TTC549 (cell line): Measurements from ENCODE around the gene GRAMD1A.
"Not testable (repeated sequence)": the region's sequence is repeated elsewhere in the genome, so short reads cannot be mapped to it uniquely, and the experiment has no call there.

Experiments
- FAIRE-seq: peaks from 2 replicates; lab custom pipeline; 2012; peaks lifted over from hg19 to GRCh38; lab: Jason Lieb, UNC

Gene GRAMD1A

DNA sequence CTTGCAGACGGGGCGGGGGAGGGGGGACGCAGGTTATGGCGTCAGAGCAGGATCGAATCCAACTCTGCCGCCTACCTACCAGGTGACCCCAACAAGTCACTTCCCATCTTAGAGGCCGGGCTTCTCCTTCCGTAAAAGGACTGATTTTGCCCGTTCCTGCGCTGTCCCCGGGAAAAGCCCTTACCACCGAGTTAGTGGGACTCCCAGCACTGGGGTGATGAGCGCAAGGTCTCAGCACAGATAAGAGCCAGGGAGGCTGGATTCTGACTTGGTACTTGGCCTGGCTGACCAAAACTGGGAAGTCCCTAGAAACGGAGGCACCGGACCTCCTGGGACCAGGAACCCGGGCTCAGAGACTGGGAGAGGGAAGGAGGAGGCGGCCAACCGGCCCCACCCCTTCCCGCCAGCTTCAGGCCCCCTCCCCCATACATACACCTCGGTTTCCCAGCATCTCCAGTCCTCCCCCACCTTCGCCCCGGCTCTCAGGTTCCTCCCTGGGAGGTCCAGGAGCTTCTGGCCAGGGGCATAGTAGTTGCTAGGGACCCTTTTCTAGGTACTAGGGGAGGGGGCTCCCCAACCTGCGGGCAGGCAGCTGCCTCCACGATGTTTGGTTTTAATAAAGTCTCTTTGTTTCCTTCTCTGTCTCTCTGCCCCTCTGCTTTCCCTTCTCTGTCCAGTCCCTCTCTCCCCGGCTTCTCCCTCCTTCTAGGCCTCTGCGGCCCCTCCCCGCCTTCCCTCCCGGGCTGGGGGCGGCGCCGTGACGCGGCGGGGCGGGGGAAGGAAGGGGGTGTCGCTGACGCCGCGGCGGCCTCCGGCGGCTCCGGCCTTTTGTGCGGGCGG lies at the start of gene GRAMD1A:
Gene GRAMD1A, plus strand, starts transcription at position 826 of the 840 bp plus-strand sequence. CDS start 156 bp downstream, outside the sequence.
- FAIRE-seq: no peak

- no peak for FAIRE-seq
Observed at GRCh38 chr19:34953092-34953491, 47.0 kb upstream of the GRAMD1A start.

GRCh38 chr19:34957830-34958751 lies 42.0 kb upstream of the GRAMD1A start:
- no peak for FAIRE-seq

DNA sequence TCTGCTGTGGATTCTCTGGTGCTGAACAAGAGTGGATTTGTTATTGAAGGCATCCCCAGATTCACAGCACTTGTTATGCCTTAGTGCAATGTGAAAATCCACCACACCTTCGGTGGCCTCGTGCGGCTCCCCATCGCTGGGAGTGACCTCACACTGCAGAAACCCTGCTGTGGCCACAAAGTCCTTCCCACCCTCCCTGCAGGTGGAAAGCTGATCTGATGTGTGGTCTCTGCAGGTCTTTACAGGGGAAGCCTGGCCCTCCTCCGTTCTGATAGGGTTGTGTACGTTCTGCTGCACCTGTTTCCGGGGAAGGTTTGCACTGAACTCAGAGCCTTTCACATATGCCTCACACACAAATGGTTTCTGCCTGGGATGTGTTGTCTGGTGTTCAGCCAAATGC lies 41.1 kb upstream of the GRAMD1A start:
- no peak for FAIRE-seq

- FAIRE-seq: no peak
Observed at GRCh38 chr19:34960103-34960805, 39.9 kb upstream of the GRAMD1A start.

DNA sequence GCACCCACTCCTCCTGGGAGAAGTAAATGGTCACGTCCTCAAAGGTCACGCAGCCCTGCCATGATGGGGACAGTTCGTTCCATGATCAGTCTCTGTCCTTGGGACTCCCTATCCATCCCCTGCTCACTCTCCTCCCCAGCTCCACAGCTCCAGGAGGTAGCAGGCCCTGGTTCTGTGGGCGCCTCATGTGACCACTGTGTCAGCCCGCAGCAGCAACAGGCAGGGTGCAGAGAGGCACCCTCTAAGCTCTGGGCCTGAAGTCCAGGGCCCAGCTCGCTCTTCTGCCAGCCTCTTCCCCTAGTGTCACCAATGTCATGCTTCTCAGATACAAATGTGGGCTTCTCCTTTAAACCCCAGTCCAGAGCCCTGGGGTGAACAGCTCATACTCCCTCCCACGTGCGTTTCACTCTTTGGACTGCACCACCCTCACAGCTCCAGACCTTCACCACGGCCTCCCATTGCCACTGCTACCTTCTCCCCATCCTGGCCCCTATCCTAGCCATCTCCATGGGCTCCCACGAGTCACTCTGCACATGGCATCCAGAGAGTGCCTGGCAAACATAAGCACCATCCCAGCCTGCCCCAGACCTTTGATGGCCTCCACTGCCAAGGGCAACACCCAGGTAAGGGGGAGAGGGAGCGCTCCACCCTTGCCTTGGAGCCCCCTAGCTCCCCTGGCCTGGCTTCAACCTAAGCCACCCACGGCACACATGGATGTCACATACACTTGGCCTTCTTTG lies 39.0 kb upstream of the GRAMD1A start:
- FAIRE-seq: no peak

GRCh38 chr19:34961775-34962686 lies 38.1 kb upstream of the GRAMD1A start:
- FAIRE-seq: no peak

GRCh38 chr19:34962687-34963572 lies 37.2 kb upstream of the GRAMD1A start:
- no peak for FAIRE-seq

DNA sequence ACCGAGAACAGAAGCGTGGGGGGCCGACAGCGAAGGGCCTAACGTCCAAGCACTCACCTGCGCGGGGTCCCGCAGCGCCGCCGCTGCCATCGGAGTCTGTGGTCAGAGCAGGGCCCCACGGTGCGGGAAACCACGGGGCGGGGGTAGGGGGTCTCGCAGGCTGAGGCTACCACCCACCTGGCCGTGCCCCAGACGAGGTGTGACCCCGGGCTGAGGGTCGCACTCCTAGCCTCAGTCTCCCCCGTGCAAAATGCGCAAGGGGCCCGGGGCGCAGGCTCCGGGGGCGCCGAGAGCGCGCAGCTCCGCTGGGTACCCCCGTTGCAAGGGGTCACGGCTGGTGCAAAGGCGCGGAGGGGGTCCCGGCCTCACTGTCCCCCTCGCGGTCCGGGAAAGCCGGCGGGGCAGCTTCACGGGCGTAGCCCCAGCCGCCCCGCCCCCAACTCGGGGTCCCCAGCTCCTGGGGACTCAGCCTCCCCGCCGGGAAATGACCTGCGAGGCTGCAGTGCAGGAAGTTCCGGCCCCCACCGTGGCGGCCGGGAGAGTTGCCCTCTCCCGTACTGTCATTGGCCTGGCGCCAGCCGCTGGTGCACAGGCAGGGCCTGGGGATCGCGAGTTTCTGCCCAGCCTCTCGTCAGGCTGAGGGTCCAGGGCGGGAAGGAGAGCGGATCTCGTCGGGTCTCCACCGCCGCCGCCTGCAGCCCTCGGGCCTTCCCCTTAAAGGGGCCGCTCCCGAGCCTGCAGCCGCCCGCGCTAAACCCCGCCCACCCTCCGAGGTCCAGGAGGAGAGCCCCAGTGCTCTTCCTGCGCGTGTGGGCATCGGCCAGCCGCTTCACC lies 36.3 kb upstream of the GRAMD1A start, which contains the start of gene ZNF792:
Gene ZNF792, minus strand, starts transcription at position 657 of the 834 bp plus-strand sequence. Its CDS starts 567 bp downstream, at position 90.
- no peak for FAIRE-seq

- no peak for FAIRE-seq
Observed at GRCh38 chr19:34964598-34964997, 35.5 kb upstream of the GRAMD1A start.

GRCh38 chr19:34965505-34965904 lies 34.6 kb upstream of the GRAMD1A start:
- not testable (repeated sequence) for FAIRE-seq

DNA sequence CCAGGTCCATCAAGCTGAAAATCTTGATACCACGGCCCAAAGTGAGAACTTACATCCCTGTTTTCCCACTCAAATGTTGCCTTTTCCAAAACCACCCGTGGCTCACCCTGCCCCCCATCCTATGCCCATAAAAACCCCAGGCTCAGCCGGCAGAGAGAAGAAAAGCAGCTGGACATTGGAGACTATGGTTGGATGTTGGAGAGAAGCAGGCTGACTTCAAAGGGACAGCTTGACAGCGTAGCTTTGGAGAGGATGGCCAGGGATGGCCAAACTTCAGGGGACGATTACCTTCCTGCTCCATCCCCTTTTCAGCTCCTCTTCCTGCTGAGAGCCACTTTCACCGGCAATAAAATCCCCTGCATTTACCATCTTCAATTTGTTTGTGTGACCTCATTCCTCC lies 32.6 kb upstream of the GRAMD1A start:
- FAIRE-seq: no peak

DNA sequence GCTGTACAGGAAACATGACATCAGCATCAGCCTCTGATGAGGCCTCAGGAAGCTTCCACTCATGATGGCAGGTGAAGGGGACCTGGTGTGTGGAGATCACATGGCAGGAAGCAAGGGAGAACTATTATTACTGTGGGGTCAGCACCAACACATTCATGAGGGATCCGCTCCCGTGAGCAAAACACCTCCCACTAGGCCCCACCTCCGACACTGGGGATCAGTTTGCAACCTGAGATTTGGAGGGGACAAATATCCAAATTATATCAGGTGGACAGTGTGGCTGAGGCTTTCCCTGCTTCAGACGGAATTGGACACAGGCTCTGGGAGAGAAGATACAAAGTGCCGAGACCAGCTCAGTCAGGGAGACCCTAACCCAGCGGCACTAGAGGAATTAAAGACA lies 30.4 kb upstream of the GRAMD1A start:
- no peak for FAIRE-seq

GRCh38 chr19:34970185-34970780 lies 29.8 kb upstream of the GRAMD1A start:
- FAIRE-seq: not testable (repeated sequence)

DNA sequence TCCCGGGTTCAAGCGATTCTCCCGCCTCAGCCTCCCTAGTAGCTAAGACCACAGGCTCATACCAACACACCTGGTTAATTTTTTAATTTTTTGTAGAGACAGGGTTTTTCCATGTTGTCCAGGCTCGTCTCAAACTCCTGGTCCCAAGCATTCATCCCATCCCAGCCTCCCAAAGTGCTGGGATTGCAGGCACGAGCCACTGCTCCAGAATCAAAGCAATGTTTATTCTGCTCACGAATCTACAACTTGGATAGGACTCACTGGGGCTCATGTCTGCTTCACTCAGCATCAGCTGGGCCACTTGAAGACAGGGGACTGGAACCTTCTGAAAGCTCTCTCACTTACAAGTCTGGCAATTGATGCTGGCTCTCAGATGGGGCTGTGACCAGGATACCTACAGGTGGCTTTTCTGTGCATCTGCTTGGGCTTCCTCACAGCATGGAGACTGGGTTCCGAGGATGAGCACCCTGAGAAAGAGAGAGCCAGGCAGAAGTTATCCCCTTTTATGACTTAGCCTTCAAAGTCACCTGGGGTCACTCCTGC lies 27.9 kb upstream of the GRAMD1A start:
- no peak for FAIRE-seq

GRCh38 chr19:34974646-34975045 lies 25.5 kb upstream of the GRAMD1A start:
- FAIRE-seq: no peak

GRCh38 chr19:34975056-34975455 lies 25.1 kb upstream of the GRAMD1A start:
- FAIRE-seq: no peak

DNA sequence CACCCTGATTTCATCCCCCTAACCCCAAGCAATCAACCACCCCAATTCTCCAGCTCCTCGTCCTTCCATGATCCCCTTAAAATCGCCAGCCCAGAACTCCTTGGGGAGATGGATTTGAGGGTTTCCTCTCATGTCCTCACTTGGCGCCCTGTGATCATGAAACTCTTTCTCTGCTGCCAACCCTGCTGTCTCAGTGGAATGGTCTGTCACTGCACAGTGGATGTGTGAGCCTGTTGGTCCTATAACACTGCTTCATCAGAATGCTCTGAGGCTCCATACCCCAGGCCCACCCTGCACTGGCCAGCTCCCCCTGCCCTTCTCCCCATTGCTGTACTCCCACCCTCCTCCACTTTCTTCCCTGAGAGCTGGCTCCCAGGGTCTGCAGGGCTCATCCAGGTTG lies 23.5 kb upstream of the GRAMD1A start:
- FAIRE-seq: no peak
